DMS 273 (cell line): Measurements from ENCODE around the gene DUOXA1.
A peak's percentile ranks its signal among the peaks of the same experiment; 100 is the strongest.
"Not testable (repeated sequence)": the region's sequence is repeated elsewhere in the genome, so short reads cannot be mapped to it uniquely, and the experiment has no call there.

ENCODE experiments used
- DNase-seq: peaks from one replicate; lab custom pipeline; 2025; ENCODE audit not compliant: unreplicated experiment; lab: John Stamatoyannopoulos, UW

DUOXA1 gene

GRCh38 chr15:45151998-45152828, 22.5 kb upstream of the DUOXA1 start:
- no peak for DNase-seq

GRCh38 chr15:45150997-45151396, 21.3 kb upstream of the DUOXA1 start:
- DNase-seq: no peak

GRCh38 chr15:45150481-45150880, 20.8 kb upstream of the DUOXA1 start:
- DNase-seq: no peak

GRCh38 chr15:45149060-45149459, 19.4 kb upstream of the DUOXA1 start:
- no peak for DNase-seq

GRCh38 chr15:45148076-45149059, 18.7 kb upstream of the DUOXA1 start:
- DNase-seq: no peak

GRCh38 chr15:45147606-45148005, 17.9 kb upstream of the DUOXA1 start:
- no peak for DNase-seq

- DNase-seq: no peak
Measured at GRCh38 chr15:45146405-45146804, 16.7 kb upstream of the DUOXA1 start.

- DNase-seq: no peak
Measured at GRCh38 chr15:45144775-45145174, 15.1 kb upstream of the DUOXA1 start.

GRCh38 chr15:45143946-45144345, 14.3 kb upstream of the DUOXA1 start:
- no peak for DNase-seq

- DNase-seq: no peak
Measured at GRCh38 chr15:45143056-45143455, 13.4 kb upstream of the DUOXA1 start.

- DNase-seq: no peak
Measured at GRCh38 chr15:45141386-45141785, 11.7 kb upstream of the DUOXA1 start.

GRCh38 chr15:45140557-45141250, 11.0 kb upstream of the DUOXA1 start:
- DNase-seq: no peak

- no peak for DNase-seq
Measured at GRCh38 chr15:45139770-45140169, 10.1 kb upstream of the DUOXA1 start.

GRCh38 chr15:45138814-45139765, 9.4 kb upstream of the DUOXA1 start:
- no peak for DNase-seq

GRCh38 chr15:45137703-45138102, 8.0 kb upstream of the DUOXA1 start:
- no peak for DNase-seq

- DNase-seq: no peak
Measured at GRCh38 chr15:45136378-45136764, 6.7 kb upstream of the DUOXA1 start.

GRCh38 chr15:45135705-45136377, 6.2 kb upstream of the DUOXA1 start:
- DNase-seq: not testable (repeated sequence)

- peak; percentile 36 for DNase-seq
Measured at GRCh38 chr15:45134682-45135604, 5.3 kb upstream of the DUOXA1 start.

- no peak for DNase-seq
Measured at GRCh38 chr15:45134046-45134445, 4.4 kb upstream of the DUOXA1 start.
